IMR-90 (cell line): ENCODE data around the gene TXNL4A. TPM values are rescaled to one million over a fixed set of nuclear protein-coding genes. Genes with fewer than 3 reads are reported as not detected.

Source experiments
- ATAC-seq: fragments of 200-7000 bp; cut with Tn5 transposase; 2 replicates; pipeline ENCODE4 v1.9.1; 2020; ENCODE audit warnings: low read depth, mild to moderate bottlenecking, moderate library complexity
- BruUV-seq: library from RNA; stranded (reverse); fragments of 400-500 nt; replicated peaks from 2 replicates; lab custom pipeline; 2021; lab: Mats Ljungman, UMichigan
- CTCF ChIA-PET: fragments of 300-600 bp; formaldehyde crosslinking; extraction: SDS; loops from one replicate; lab custom pipeline; 2021; ENCODE audit warnings: antibody characterized with exemption; lab: Yijun Ruan, JAX
- POLR2A ChIA-PET: fragments of 300-600 bp; sonication (Branson Sonifier 250); formaldehyde crosslinking; loops from one replicate; lab custom pipeline; 2022; ENCODE audit warnings: antibody characterized with exemption; ENCODE audit not compliant: unreplicated experiment; lab: Charles Lee
- DNase-seq: peaks from one replicate; pipeline ENCODE4 v3.0.0; 2013
- H2AFZ ChIP-seq: replicated peaks from 2 replicates; pipeline ENCODE3; 2013; ENCODE audit warnings: low read length, mild to moderate bottlenecking; ENCODE audit not compliant: poor library complexity
- H2AK5ac ChIP-seq: 2 replicates; pipeline ENCODE4 v1.6.1; 2013; ENCODE audit warnings: low read depth, low read length, inconsistent platforms
- H2AK9ac ChIP-seq: replicated peaks from 2 replicates; pipeline ENCODE3; 2013; ENCODE audit warnings: mild to moderate bottlenecking, low read depth, low read length, moderate library complexity; ENCODE audit not compliant: poor library complexity
- H2BK120ac ChIP-seq: 2 replicates; pipeline ENCODE4 v1.6.1; 2013; ENCODE audit warnings: low read depth, low read length, inconsistent platforms
- H2BK15ac ChIP-seq: 3 replicates; pipeline ENCODE4 v1.6.1; 2013; ENCODE audit warnings: low read depth, low read length, inconsistent platforms
- H2BK20ac ChIP-seq: 2 replicates; pipeline ENCODE4 v1.6.1; 2013; ENCODE audit warnings: low read depth, mild to moderate bottlenecking, inconsistent platforms, low read length, moderate library complexity
- H2BK5ac ChIP-seq: 2 replicates; pipeline ENCODE4 v1.6.1; 2013; ENCODE audit warnings: mild to moderate bottlenecking, low read depth, low read length, inconsistent platforms; ENCODE audit not compliant: poor library complexity, severe bottlenecking
- H3K14ac ChIP-seq: replicated peaks from 2 replicates; pipeline ENCODE4 v1.6.1; 2013; ENCODE audit warnings: low read depth, low read length, inconsistent platforms
- H3K18ac ChIP-seq: 2 replicates; pipeline ENCODE4 v1.6.1; 2013; ENCODE audit warnings: low read depth, low read length, control low read depth
- H3K23ac ChIP-seq: 2 replicates; pipeline ENCODE4 v1.6.1; 2013; ENCODE audit warnings: low read depth, low read length, inconsistent platforms
- H3K27ac ChIP-seq: 2 replicates; pipeline ENCODE4 v1.5.1; 2013; ENCODE audit warnings: mild to moderate bottlenecking, control low read depth, low read length; ENCODE audit not compliant: insufficient read depth
- H3K27me3 ChIP-seq: 2 replicates; pipeline ENCODE4 v1.6.1; 2013; ENCODE audit warnings: low read length; ENCODE audit not compliant: control insufficient read depth, insufficient read depth
- H3K36me3 ChIP-seq: 2 replicates; pipeline ENCODE4 v1.6.1; 2013; ENCODE audit warnings: low read length, mixed read lengths; ENCODE audit not compliant: control insufficient read depth, insufficient read depth
- H3K4ac ChIP-seq: 2 replicates; pipeline ENCODE4 v1.6.1; 2013; ENCODE audit warnings: low read depth, low read length, inconsistent platforms
- H3K4me1 ChIP-seq: 2 replicates; pipeline ENCODE4 v1.6.1; 2013; ENCODE audit warnings: low read length, mixed read lengths; ENCODE audit not compliant: control insufficient read depth, insufficient read depth
- H3K4me2 ChIP-seq: 2 replicates; pipeline ENCODE4 v1.6.1; 2013; ENCODE audit warnings: low read depth, mild to moderate bottlenecking, control low read depth, low read length, moderate library complexity
- H3K4me3 ChIP-seq: 2 replicates; pipeline ENCODE4 v1.5.1; 2013; ENCODE audit warnings: low read depth, mild to moderate bottlenecking, control low read depth, low read length, moderate library complexity; ENCODE audit not compliant: insufficient read depth
- H3K56ac ChIP-seq: 2 replicates; pipeline ENCODE4 v1.6.1; 2013; ENCODE audit warnings: low read length, inconsistent platforms; ENCODE audit not compliant: insufficient read depth; ENCODE audit errors: extremely low read depth
- H3K79me1 ChIP-seq, 2 experiments: 2 replicates each; pipeline ENCODE4 v1.6.1; 2013; ENCODE audit warnings: low read length in 2 of 2, inconsistent platforms in 1 of 2, low read depth in 1 of 2
- H3K9ac ChIP-seq: 2 replicates; pipeline ENCODE4 v1.6.1; 2013; ENCODE audit warnings: low read depth, low read length, control low read depth
- H3K9me1 ChIP-seq: 2 replicates; pipeline ENCODE4 v1.6.1; 2013; ENCODE audit warnings: low read length, inconsistent platforms; ENCODE audit not compliant: insufficient read depth
- H3K9me3 ChIP-seq: 2 replicates; pipeline ENCODE4 v1.6.1; 2013; ENCODE audit warnings: low read length; ENCODE audit not compliant: control insufficient read depth, insufficient read depth
- H4K20me1 ChIP-seq: 2 replicates; pipeline ENCODE4 v1.6.1; 2013; ENCODE audit warnings: low read length, inconsistent platforms; ENCODE audit not compliant: insufficient read depth
- H4K5ac ChIP-seq: 2 replicates; pipeline ENCODE4 v1.6.1; 2013; ENCODE audit warnings: mild to moderate bottlenecking, low read depth, low read length, control low read depth
- H4K8ac ChIP-seq, 2 experiments: 2 replicates each; pipeline ENCODE4 v1.6.1; 2013; ENCODE audit warnings: low read depth in 2 of 2, low read length in 2 of 2, control low read depth in 1 of 2, inconsistent platforms in 1 of 2
- H4K91ac ChIP-seq: 2 replicates; pipeline ENCODE4 v1.6.1; 2013; ENCODE audit warnings: low read depth, low read length, inconsistent platforms; ENCODE audit not compliant: insufficient read depth
- CHD1 ChIP-seq: IDR thresholded peaks from 2 replicates; pipeline ENCODE4 v1.6.1; 2012; ENCODE audit warnings: low read depth, low read length, improper control_type of control experiment
- ELK1 ChIP-seq: fragments of 150-350 bp; IDR thresholded peaks from 2 replicates; pipeline ENCODE4 v1.6.1; 2016; ENCODE audit warnings: low read depth, mild to moderate bottlenecking, low read length, moderate library complexity, borderline replicate concordance
- MAFK ChIP-seq: IDR thresholded peaks from 2 replicates; pipeline ENCODE4 v1.6.1; 2012; ENCODE audit warnings: low read depth, low read length, improper control_type of control experiment
- MAZ ChIP-seq: IDR thresholded peaks from 2 replicates; pipeline ENCODE4 v1.6.1; 2012; ENCODE audit warnings: low read depth, mild to moderate bottlenecking, low read length, improper control_type of control experiment, moderate library complexity, borderline replicate concordance
- MXI1 ChIP-seq: IDR thresholded peaks from 2 replicates; pipeline ENCODE4 v1.6.1; 2012; ENCODE audit warnings: low read depth, mild to moderate bottlenecking, low read length, moderate library complexity, borderline replicate concordance
- RCOR1 ChIP-seq: IDR thresholded peaks from 2 replicates; pipeline ENCODE4 v1.6.1; 2012; ENCODE audit warnings: mild to moderate bottlenecking, low read length, improper control_type of control experiment; ENCODE audit not compliant: insufficient replicate concordance
- SMC3 ChIP-seq: fragments of 150-350 bp; IDR thresholded peaks from 2 replicates; pipeline ENCODE4 v1.6.1; 2016; ENCODE audit warnings: low read depth, mild to moderate bottlenecking, antibody characterized with exemption, low read length, moderate library complexity
- WGBS, 2 experiments: methylation state at CpG; one replicate each; pipeline versions ENCODE4 v1.1.5 to v1.1.7; 2013; ENCODE audit warnings: missing lambda C conversion rate in 2 of 2; ENCODE audit not compliant: insufficient read length in 1 of 2; ENCODE audit errors: extremely low coverage in 2 of 2; 5-methylcytosine and 5-hydroxymethylcytosine counted together
- dilution Hi-C: fragments of 300-500 bp; cut with HindIII; formaldehyde crosslinking; loops from one replicate; pipeline ENCODE4 v1.14.3; 2018; ENCODE audit warnings: low sequenced_read_pairs; ENCODE audit not compliant: unreplicated experiment
- in situ Hi-C: fragments of 300-500 bp; cut with MboI; formaldehyde crosslinking; loops from 3 replicates; pipeline ENCODE4 v1.14.3; 2019; ENCODE audit warnings: low sequenced_read_pairs, inconsistent platforms, mixed read lengths
- intact Hi-C: fragments of 100-400 bp; cut with micrococcal nuclease; formaldehyde crosslinking; loops from 2 replicates; pipeline ENCODE4 v1.10.0; 2022
- polyA plus RNA-seq, 3 experiments: library from polyadenylated mRNA; depleted of rRNA; stranded (reverse); fragments of >200 nt; gene quantifications; 2 replicates each; pipeline ENCODE4 v1.2.3, GENCODE V29; 2012; ENCODE audit warnings: low replicate concordance in 1 of 3
- total RNA-seq: library from RNA; depleted of rRNA; stranded (reverse); fragments of >200 nt; gene quantifications from 2 replicates; pipeline ENCODE4 v1.2.3, GENCODE V29; 2012

TXNL4A gene
- total and polyA plus RNA-seq, 2 of the 4 experiments (the other 2 are of a cell fraction) = 38.7 to 103 TPM

- H3K23ac ChIP-seq = no peak overlapping the region
- H3K4me2 ChIP-seq = no peak overlapping the region
- H4K5ac ChIP-seq = no peak overlapping the region
- WGBS, 2 experiments = 100% methylated on average over 3 of the region's 6 CpGs; no CpG with 5 or more reads in 1 of the 2 experiments
- in situ Hi-C loops (no loop called here), intact Hi-C loops (no loop called here), dilution Hi-C loops (no loop called here)
- CTCF ChIA-PET = no interaction called here
- no peak overlapping the region for H3K14ac ChIP-seq
- no peak overlapping the region for H3K9ac ChIP-seq
- H3K4me1 ChIP-seq = no peaks in the 10 kb centered on the region
- no peak overlapping the region for H2AK9ac ChIP-seq
- H2BK5ac ChIP-seq = no peak overlapping the region
- DNase-seq = no peak
- no peak overlapping the region for H3K18ac ChIP-seq
- no peak overlapping the region for H3K4me3 ChIP-seq
- no TSS peak for BruUV-seq
- H3K36me3 ChIP-seq = peaks cover 40% of the 10 kb centered on the region
- H4K8ac ChIP-seq = no peak overlapping the region
- no peak overlapping the region for H2BK20ac ChIP-seq
- no peak overlapping the region for H2AFZ ChIP-seq
- H2BK120ac ChIP-seq = no peak overlapping the region
- H3K27me3 ChIP-seq = no peaks in the 10 kb centered on the region
- peaks cover 8% of the 10 kb centered on the region for H3K9me1 ChIP-seq
- POLR2A ChIA-PET = no interaction called here
- H3K4ac ChIP-seq = no peak overlapping the region
- no peak overlapping the region for H2AK5ac ChIP-seq
- no peak for ATAC-seq
- H3K9me3 ChIP-seq = peaks cover 13% of the 10 kb centered on the region
- no peak for TF ChIP-seq MAZ
- TF ChIP-seq CHD1 = no peak
- no peak for TF ChIP-seq ELK1
- TF ChIP-seq MAFK = no peak
- no peak for TF ChIP-seq SMC3
- no peak for TF ChIP-seq RCOR1
- TF ChIP-seq MXI1 = no peak
- peaks cover 47% of the 10 kb centered on the region for H4K20me1 ChIP-seq
- peaks cover 28 to 66% of the 10 kb centered on the region in 2 experiments for H3K79me1 ChIP-seq
- H3K27ac ChIP-seq = no peak overlapping the region
- no peak overlapping the region for H4K91ac ChIP-seq
- no peak overlapping the region for H3K56ac ChIP-seq
- no peak overlapping the region for H2BK15ac ChIP-seq
Observed at GRCh38 chr18:79935925-79936324, 52.4 kb downstream of the TXNL4A start.
